ENCODE data around the gene MYF6. TPM values are rescaled to one million over a fixed set of nuclear protein-coding genes. Genes with fewer than 3 reads are reported as not detected.

MYF6 gene
- total RNA-seq, 1 experiment from 2014 or later: not detected

GRCh38 chr12:80708259-80708974, 983 bp downstream of the MYF6 start:
- CTCF ChIA-PET: no interaction called here
- TF ChIP-seq CTCF (IDR thresholded peaks at IDR 0.05; ENCODE audit: unreplicated experiment): no peak
- Mint-ChIP-seq H3K27me3 (ENCODE audit: unreplicated experiment) (no peaks in the 10 kb centered on the region), H3K4me1 (ENCODE audit: low read depth, unreplicated experiment) (peaks cover 4% of the 10 kb centered on the region), H3K36me3 (ENCODE audit: insufficient read depth, unreplicated experiment) (peaks cover 5% of the 10 kb centered on the region), H3K27ac (ENCODE audit: unreplicated experiment) (no peak overlapping the region), H3K9me3 (ENCODE audit: low read depth, unreplicated experiment) (no peaks in the 10 kb centered on the region), H3K4me3 (ENCODE audit: low read depth, unreplicated experiment) (no peak overlapping the region)
- no peak for DNase-seq
- intact Hi-C loops (cut with micrococcal nuclease; ENCODE audit: unreplicated experiment): no loop called here
- BruUV-seq (replicated peaks): no TSS peak

GRCh38 chr12:80708975-80709328, 1.5 kb downstream of the MYF6 start:
- DNase-seq: no peak
- no peaks in the 10 kb centered on the region for H3K9me3 Mint-ChIP-seq (ENCODE audit: low read depth, unreplicated experiment)
- H3K4me1 Mint-ChIP-seq (ENCODE audit: low read depth, unreplicated experiment): no peaks in the 10 kb centered on the region
- no peak for TF ChIP-seq CTCF (IDR thresholded peaks at IDR 0.05; ENCODE audit: unreplicated experiment)
- H3K36me3 Mint-ChIP-seq (ENCODE audit: insufficient read depth, unreplicated experiment): peaks cover 5% of the 10 kb centered on the region
- intact Hi-C loops (cut with micrococcal nuclease; ENCODE audit: unreplicated experiment): no loop called here
- CTCF ChIA-PET: no interaction called here
- H3K4me3 Mint-ChIP-seq (ENCODE audit: low read depth, unreplicated experiment): no peak overlapping the region
- H3K27ac Mint-ChIP-seq (ENCODE audit: unreplicated experiment): no peak overlapping the region
- BruUV-seq (replicated peaks): no TSS peak
- no peaks in the 10 kb centered on the region for H3K27me3 Mint-ChIP-seq (ENCODE audit: unreplicated experiment)

- Mint-ChIP-seq H3K36me3 (ENCODE audit: insufficient read depth, unreplicated experiment) (peaks cover 5% of the 10 kb centered on the region), H3K9me3 (ENCODE audit: low read depth, unreplicated experiment) (no peaks in the 10 kb centered on the region), H3K27ac (ENCODE audit: unreplicated experiment) (no peak overlapping the region), H3K4me3 (ENCODE audit: low read depth, unreplicated experiment) (no peak overlapping the region), H3K27me3 (ENCODE audit: unreplicated experiment) (no peaks in the 10 kb centered on the region), H3K4me1 (ENCODE audit: low read depth, unreplicated experiment) (no peaks in the 10 kb centered on the region)
- intact Hi-C loops (cut with micrococcal nuclease; ENCODE audit: unreplicated experiment): no loop called here
- CTCF ChIA-PET: no interaction called here
- TF ChIP-seq CTCF (IDR thresholded peaks at IDR 0.05; ENCODE audit: unreplicated experiment): peak; percentile 37
- DNase-seq: no peak
- no TSS peak for BruUV-seq (replicated peaks)
These were observed 2.6 kb downstream of the MYF6 start for GRCh38 chr12:80709811-80710726.

- no peaks in the 10 kb centered on the region for H3K27me3 Mint-ChIP-seq (ENCODE audit: unreplicated experiment)
- H3K36me3 Mint-ChIP-seq (ENCODE audit: insufficient read depth, unreplicated experiment): peaks cover 3% of the 10 kb centered on the region
- no TSS peak for BruUV-seq (replicated peaks)
- H3K9me3 Mint-ChIP-seq (ENCODE audit: low read depth, unreplicated experiment): no peaks in the 10 kb centered on the region
- TF ChIP-seq CTCF (IDR thresholded peaks at IDR 0.05; ENCODE audit: unreplicated experiment): no peak
- CTCF ChIA-PET: no interaction called here
- H3K27ac Mint-ChIP-seq (ENCODE audit: unreplicated experiment): no peak overlapping the region
- H3K4me3 Mint-ChIP-seq (ENCODE audit: low read depth, unreplicated experiment): no peak overlapping the region
- no peak for DNase-seq
- intact Hi-C loops (cut with micrococcal nuclease; ENCODE audit: unreplicated experiment): no loop called here
- H3K4me1 Mint-ChIP-seq (ENCODE audit: low read depth, unreplicated experiment): no peaks in the 10 kb centered on the region
These were observed 3.5 kb downstream of the MYF6 start for GRCh38 chr12:80710727-80711449.

All from Calu3 (cell line).